IPS-11a (cell line): ENCODE data around the gene MED8.
A peak's percentile ranks its signal among the peaks of the same experiment; 100 is the strongest.

Experiments used
- H3K4me3 ChIP-seq: one replicate; pipeline ENCODE4 v1.5.1; 2013; ENCODE audit warnings: low read depth, low read length, control low read depth

Gene MED8

GRCh38 chr1:43389326-43390313 lies at the start of gene MED8, which contains the start of gene SZT2:
TSS of gene MED8 (minus strand) at chr1:43389800. CDS start at chr1:43389764, 36 bp downstream.
TSS of gene SZT2 (plus strand) at chr1:43389899. CDS start at chr1:43389969, 70 bp downstream.
- H3K4me3 ChIP-seq = peak within 1 kb of the TSS; percentile 91

DNA sequence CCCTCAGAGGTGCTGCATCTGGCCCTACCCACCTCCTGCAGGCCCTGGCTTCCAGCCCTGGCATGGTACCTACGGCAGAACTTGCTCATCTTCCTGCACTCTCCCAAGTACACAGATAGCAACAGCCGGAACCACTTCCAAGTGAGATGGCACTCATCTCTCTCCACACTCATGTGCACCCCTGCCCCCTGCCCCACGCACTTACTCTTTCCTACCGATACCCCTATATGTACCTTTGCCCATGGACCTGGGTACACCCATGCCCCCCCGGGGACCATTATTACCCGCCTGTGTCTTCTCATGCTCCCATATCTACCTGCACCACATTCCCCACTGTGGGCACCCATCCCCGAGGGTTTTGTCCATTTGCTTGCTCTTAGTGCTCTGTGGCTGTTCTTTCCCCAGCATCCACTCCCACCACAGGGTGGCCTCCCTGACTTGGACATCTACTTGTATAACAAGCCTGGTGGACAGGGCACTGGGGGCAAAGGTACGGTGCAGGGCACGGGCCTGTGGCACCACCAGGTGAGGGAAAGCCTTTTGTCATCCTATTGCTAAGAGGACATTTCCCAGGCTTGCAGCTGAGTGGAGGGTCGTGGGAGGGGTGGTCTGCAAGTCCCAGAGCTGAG lies 49.5 kb upstream of the MED8 start:
- H3K4me3 ChIP-seq = no peak overlapping the region

- no peak overlapping the region for H3K4me3 ChIP-seq
Measured at GRCh38 chr1:43438576-43438952, 49.0 kb upstream of the MED8 start.

DNA sequence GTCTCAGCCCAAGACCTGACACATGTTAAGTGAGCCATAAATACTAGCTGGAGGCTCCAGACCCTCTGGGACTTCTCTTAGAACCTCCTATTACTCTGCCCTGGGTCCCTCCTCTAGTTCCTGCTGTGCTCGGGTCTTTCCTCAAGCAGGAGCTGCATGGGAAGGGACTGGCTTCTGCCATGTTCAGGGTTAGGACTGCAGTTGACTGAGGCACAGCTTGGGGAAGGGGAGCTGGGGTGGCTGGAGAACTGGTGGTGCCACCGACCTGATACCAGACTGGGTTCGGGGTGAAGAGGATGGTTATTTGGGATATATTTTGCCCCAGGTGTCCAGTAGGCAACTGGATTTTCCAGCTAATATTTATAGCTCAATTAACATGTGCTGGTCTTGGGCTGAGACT lies 48.4 kb upstream of the MED8 start:
- H3K4me3 ChIP-seq = no peak overlapping the region

- H3K4me3 ChIP-seq = no peak overlapping the region
Measured at GRCh38 chr1:43437031-43437973, 47.7 kb upstream of the MED8 start.

DNA sequence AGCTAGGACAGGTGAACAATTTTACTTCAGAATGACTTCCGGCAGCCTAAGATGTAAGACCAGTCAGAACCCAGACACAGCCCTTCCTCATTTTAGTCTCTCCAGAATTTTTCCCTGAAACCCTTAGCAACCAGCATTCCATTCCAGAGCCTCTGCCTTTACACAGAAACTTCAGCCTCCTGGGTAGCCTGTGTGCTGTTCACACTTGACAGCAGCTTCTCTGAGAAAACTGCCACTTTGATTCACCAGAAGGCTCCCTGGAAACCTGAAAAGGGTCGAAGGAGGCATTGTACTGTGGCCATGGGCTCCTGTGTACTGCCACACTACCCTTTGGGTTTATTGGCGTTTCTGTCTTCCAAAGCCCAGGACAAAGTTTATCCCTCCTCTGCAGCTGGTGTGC lies 46.8 kb upstream of the MED8 start:
- H3K4me3 ChIP-seq = no peak overlapping the region

GRCh38 chr1:43435146-43436145 lies 45.8 kb upstream of the MED8 start:
- H3K4me3 ChIP-seq = no peak overlapping the region

DNA sequence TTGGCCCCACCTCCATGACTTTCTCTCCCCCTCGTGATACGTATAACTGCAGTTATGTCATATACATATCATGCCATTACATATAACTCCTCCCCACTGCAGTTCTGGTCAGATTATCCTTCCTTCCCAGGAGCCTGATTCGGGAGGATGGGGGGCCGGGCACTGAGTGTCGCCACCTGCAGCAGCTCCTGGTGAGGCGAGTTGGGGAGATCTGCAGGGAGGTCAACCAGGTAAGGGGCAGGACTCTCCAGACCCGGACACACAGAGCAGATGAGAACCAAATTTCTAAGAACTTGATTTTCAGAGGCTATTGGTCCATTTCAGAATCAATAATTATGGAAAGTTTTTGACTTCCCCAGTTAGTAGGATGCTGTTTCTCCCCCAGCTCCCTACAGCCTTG lies 44.7 kb upstream of the MED8 start:
- no peak overlapping the region for H3K4me3 ChIP-seq

DNA sequence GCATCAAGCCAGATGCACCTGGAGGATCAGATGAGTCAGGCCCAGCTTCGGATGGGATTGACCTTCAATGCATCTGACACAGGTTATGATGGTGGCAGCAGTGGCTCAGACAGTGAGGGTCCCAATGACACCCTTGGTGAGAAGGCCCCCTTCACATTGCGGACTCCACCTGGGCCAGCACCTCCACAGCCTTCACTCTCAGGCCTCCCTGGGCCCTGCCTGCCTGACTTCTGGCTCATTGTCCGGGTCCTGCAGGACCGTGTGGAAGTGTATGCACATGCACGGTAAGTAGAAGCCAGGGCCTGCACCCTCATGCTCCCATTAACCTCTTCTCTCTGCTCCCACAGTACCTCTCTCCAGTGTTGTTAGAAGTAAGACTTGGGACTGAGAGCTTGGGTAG lies 43.3 kb upstream of the MED8 start:
- no peak overlapping the region for H3K4me3 ChIP-seq

GRCh38 chr1:43432171-43432860 lies 42.7 kb upstream of the MED8 start:
- H3K4me3 ChIP-seq = no peak overlapping the region

DNA sequence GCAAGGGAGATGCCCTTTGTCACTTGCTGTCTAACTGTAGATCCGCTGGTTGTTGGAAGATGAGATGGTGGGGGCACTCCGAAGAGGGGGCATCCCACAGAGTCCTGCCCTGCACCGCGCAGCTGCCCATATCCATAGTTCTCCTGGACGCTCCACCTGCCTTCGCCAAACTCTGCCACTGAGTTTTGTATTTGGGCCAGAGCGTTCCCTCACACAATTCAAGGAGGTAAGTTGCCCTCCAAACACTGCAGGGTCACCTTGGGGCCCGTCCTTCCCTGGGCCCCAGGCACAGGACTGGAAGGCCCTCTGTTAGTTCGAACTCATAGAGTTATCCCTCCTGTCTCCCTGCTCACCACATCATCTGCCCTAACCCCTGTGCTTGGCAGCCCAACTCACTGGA lies 42.1 kb upstream of the MED8 start:
- no peak overlapping the region for H3K4me3 ChIP-seq

GRCh38 chr1:43430831-43431230 lies 41.2 kb upstream of the MED8 start:
- no peak overlapping the region for H3K4me3 ChIP-seq

GRCh38 chr1:43427941-43428340 lies 38.3 kb upstream of the MED8 start:
- H3K4me3 ChIP-seq = no peak overlapping the region

GRCh38 chr1:43427524-43427923 lies 37.9 kb upstream of the MED8 start:
- no peak overlapping the region for H3K4me3 ChIP-seq

- no peak overlapping the region for H3K4me3 ChIP-seq
Measured at GRCh38 chr1:43426221-43426620, 36.6 kb upstream of the MED8 start.

DNA sequence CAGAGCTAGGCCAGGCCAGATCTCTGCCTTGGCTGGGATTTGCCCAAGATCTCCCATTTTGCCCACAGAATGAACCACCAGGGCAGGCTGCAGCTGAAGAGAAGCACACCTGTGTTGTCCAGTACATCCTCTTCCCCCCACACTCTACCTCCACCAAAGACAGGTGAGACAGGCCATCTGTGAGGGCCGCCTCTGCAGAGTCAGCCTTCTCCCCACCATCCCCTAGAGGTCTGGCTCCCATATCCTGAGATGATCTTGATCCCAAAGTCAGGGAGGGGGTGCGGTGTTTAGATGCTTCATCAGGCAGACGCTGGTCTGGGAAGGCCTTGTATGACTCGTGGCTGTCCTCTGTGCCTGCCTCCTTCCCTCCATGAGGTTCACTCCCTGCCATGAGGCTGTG lies 35.4 kb upstream of the MED8 start:
- no peak overlapping the region for H3K4me3 ChIP-seq

- H3K4me3 ChIP-seq = no peak overlapping the region
Measured at GRCh38 chr1:43423672-43424550, 34.3 kb upstream of the MED8 start.

DNA sequence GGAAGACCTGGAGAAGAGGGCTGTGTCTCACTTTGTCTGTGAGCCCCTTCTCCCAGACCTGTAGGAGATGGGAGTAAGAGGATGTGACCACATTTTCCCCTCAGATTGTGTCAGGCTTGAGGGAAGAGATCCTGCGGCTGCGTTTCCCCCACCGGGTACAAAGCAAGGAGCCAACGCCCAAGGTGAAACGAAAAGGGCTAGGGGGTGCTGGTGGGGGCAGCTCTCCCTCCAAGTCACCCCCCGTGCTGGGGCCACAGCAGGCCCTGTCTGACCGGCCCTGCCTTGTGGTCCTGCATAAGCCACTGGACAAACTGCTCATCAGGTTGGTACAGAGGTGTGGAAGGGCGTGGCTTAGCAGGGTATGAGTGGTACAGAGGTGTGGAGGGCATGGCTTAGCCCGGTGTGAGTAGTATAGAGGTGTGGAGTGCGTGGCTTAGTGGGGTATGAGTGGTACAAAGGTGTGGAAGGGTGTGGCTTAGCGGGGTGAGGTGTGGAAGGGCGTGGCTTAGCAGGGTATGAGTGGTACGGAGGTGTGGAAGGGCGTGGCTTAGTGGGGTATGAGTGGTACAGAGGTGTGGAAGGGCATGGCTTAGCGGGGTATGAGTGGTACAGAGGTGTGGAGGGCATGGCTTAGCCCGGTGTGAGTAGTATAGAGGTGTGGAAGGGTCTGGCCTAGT lies 33.5 kb upstream of the MED8 start:
- no peak overlapping the region for H3K4me3 ChIP-seq
